HG03159 (cell line): Measurements from ENCODE around the gene C11orf65.

Experiments
- ATAC-seq: cut with Tn5 transposase; IDR thresholded peaks from one replicate; pipeline ENCODE4 v1.9.1; 2021; ENCODE audit warnings: mild to moderate bottlenecking, moderate library complexity; ENCODE audit not compliant: unreplicated experiment

The C11orf65 gene, protein sequence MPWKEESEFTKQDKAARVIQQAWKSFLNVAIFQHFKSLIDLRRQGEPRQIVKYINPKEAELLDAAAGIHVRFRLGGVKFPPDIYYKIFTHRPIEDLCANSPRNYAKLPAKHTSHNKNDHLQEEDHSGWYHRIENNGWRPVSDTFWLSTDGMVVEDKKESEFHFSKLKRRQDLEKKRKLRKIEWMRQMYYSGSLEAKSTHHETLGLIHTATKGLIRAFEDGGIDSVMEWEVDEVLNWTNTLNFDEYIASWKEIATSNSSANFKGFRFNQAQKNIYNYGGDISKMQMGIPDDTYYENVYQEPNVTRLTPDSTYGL

DNA sequence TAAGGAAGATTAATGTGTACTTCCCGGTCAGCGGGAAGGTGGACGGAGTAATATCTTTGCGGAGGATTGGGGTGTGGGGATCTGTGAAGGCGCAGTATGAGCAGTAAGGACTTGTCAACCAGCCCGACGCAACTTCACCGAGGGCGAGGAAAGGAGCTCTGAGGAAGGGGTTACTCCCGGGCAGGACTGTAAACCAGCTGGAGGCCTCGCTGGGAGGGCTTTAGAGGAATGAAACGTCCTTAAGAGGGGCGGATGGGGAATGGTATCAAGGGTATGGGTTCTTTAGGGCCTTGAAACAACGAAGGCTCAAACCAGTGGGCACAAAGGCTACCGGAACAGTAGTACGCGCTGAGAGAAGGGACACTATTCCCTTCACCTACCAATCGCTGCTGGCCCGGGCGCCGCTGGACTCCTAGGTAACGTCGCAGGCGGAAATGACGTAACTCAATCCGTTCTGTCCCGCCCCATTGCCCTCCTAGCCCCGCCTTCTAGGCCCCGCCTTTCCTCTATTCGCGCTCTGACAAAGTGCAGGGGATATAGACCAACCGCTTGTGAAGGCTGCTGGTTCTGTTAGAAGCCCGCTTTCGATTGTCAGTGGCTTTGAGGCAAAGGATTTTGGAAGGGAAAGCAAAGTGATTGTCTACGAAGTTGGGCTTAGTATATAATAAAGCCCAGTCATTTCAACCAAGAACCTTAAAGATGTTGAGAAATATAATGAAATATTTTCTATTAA, at the start of gene C11orf65:
Gene C11orf65 (minus strand): TSS at position 439 of the 733 bp plus-strand sequence. CDS start 5,970 bp downstream, outside the sequence.
- ATAC-seq, result peak; percentile 99

DNA sequence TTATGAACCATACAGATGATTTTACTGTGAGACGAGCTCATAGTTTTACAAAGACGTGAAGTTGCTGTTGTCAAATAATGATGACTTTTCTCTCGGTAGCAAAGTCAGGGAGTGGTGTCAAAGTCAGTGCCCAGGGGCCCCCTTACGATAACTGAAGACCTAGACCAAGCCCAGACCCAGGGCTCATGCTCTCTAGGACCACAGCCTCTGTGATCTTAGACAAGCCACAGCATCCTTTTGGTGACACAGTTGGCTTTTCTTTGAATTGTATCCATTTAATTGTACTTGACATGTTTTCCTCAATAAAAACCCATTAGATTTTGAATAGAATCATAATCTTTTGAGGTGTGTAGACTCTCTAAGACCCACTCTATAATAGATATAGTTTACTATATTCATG, 48.8 kb upstream of the C11orf65 start:
- no peak for ATAC-seq

DNA sequence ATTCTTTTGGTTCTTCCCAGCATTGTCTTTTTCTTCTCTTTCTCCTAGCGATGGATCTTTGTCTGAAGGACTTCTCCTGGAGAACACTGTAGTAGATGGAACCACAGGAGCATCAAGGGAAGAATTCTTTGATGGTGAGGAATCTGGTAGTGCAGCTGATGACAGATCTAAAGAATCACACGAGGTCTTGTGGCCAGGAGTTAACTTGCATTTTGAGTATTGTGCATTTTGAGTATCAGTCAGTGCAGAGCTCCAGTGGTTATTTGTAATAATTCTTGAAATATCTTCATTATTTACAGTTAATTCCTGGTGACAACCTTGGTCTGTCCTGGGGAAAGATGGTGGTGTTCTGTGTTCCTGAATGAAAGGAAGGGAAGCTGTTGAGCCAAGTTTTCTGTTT, 45.4 kb upstream of the C11orf65 start:
- no peak for ATAC-seq

DNA sequence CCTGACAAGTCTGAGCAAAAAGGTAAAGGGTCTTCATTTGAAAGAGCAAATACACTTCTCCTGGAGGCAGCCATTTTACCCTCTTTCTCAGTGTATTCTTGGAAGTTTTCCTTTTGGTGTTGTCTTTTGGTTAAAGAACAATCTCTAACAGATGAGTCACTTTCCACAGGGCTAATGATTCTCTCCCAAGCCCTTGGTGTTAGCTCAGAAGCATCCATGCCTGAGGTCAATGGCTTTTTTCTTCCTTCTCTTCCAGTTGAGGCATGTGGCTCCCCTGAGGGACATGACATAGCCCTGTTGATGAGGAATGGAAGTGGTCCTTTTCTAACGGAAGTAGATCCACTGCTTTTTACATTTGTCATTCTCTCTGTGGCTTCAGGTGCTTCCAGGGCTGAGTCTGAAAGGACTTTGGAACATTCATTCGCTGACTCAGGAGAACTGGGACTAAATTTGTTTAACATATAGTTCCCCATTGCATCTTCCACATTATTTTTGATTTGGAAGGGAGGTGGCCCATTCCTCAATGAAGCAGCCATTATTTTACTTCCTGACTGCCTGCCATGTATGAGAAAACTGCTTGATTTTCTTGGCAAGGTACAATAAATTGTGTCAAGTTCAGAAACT, 44.6 kb upstream of the C11orf65 start:
- ATAC-seq, result no peak

DNA sequence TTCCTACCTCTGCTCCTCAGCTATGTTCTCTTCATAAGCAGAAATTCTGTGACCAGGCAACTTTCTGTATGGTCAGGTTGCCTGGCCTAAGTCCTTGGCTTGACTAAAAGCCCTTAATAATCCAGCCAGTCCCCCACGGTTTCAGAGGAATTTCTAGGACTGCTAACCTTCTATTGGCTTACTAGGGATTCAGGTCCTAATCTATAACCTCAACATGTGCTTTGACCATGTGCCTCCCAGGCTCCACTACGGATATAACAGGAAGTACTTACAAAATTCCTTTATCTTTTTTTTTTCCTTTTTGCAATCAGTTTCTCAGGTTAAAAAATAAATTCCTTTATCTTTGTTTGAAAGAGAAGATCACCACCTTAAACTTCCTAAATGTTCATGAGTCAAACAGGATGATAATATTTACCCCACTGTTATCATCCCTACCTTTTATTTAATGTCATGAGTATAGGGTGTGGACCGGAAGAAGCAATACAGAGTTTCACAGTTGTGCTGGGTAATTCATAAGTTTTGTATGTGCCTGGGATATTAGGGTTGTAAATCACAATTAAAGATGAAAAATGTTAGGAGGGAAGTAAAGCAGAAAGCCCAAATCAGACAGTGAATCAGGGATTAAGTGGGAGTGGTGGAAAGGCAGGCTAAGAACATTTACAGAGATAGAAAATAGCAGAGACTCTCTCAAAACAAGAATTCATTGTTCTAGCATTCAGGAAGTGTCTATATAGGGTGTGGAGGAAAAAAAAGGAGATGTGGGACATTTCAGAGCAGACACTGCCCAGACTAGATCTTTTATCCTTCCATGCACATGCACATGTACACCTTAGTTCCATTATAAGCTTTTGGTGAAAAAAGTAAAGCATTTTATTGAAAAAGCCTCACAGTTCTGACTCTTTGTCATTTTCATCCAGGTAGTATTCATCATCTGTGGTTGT, 41.6 kb upstream of the C11orf65 start:
- ATAC-seq, result no peak

DNA sequence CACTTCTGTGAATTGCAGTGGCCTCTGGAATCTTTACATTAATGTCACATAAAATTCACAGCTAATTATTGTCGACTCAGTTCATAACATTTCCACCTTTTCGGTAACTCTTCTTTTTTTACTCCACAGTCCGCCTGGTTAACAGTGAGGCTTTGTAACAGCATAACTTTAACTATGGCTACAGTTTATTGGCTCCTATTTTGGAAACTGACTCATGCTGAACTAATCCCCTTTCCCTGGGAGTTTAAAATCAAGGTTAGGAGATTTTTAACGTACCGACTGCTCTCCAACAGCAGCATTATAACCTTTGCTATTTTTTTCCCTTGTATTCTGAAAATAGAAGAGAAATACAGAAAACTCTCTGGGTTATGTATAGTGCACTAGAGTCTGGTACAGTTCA, 34.1 kb upstream of the C11orf65 start:
- no peak for ATAC-seq

DNA sequence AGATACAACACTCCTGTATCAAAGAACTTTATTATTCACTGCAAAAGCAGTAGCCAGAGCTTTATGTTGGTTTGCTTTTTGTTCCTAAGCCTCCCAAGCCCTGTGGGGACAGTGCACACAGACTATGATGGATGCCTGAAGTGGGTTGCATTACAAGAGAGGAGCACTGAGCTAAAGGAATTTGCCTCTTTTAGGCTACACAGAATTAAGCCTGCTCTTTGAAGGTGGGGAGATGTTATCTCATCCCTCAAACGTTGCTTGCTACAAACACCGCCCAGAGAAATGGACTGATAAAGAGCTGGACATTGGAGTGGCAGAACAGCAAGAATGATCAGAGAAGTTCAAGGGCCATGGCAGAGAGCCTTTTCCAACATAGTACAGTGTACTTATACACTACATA, 33.4 kb upstream of the C11orf65 start:
- no peak for ATAC-seq

DNA sequence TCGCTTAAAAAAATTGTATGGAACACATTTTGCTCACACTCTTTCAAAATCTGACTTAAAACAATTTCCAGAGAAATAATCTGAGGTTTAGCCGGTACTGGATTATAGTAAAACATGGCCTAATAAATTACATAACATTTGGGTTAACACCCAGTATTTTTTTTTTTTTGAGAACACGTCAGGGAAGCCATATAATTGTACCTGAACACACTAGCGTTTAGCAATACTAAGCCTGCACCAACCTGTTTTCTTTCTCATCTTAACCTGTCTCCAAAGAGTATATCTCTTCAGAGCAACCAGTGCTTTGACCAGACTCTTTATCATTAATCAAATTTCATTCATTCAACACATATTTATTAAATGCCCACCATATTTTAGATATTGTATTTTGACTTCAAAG, 32.8 kb upstream of the C11orf65 start:
- no peak for ATAC-seq

DNA sequence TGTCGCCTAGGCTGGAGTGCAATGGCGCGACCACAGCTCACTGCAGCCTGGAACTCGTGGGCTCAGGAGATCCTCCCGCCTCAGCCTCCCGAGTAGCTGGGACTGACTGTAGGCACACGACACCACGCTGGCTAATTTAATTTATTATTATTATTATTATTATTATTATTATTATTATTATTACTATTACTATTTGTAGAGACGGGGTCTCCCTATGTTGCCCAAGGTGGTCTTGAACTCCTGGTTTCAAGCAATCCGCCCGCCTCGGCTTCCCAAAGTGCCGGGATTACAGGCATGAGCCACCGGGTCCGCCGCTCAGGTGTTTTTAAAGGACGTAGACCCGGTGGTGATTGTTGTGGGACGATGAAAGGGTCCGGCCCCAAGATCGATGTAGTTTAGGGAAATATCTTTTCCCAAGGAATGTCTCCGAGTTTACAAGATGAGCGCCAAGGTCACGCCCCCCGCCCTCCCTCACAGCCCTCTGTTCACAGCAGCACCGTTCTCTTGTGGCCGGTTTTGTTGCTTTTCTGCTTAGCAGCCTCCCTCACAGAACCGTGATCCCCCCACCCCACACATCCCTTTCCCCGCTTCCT, 31.6 kb upstream of the C11orf65 start:
- no peak for ATAC-seq

DNA sequence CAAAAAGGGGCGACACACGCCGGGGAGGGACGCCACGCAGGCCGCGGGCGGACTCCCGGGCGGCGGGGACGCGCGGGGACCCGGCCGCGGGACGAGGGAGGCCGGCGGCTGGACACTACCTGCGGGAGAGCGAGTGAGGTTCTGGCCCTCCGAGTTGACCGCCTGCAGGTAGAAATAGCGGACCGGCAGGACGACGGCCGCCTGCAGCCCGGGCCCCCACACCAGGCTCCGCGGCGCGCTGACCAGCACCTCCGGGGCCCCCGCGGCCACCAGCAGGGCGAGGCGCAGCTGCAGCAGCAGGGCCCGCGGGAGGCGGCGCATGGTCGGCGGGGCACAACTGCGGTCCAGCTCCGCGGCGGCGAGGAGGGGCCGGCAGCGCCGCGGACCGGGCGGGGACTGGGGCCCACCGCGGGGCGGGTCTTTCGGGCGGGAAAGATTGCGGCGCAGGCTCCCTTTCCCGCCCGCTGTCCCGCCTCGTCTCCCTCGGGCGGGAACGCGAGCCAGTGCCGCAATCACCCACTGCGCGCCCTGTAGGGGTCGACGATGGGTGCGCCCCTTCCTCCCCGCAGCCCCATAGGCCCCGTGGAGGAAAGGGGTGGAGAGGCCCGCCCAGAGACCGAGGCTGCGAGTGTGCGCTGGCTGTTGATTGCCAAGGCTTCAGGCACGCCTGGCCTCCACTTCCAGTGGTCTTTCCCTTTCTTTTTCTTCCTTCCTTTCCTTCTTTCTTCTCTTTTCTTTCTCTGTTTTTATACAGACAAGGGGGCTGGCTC, 30.9 kb upstream of the C11orf65 start, which contains the start of gene POGLUT3:
Gene POGLUT3 (minus strand): TSS at position 339 of the 770 bp plus-strand sequence. CDS start 18 bp downstream, at position 321.
- peak; percentile 59 for ATAC-seq

DNA sequence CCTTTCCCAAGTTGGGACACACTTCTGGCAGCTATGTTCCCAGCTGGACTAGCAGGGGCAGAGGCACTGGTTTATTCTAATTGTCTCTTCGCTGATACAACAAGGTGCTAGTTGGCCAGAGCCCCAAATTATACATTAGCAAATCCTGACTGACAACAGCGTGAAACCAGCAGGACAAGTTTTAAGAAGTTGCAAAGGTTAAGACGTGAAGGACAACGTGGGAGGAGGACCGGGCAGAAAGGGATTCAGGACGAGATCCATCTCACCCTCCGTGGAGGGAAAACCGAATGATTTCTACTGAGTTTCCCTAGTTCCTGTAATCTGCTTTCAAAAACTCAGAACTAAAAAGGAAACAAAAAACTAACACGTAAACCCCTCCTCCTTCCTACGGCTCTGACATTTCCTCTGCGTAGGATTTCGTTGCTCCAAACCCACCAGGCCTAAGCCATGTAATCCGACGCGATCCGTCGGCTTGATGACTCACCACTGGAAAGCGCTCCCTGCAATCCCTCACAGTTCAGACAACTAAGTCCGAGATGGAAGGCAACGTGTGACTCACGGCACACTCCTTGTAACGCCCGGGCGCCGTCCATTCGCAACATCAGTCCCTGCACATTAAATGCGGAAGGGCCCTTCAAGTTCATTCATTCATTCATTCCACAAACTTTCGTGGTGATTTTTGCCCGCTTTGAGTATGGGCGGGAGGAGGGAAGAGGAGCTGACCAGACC, 30.2 kb upstream of the C11orf65 start:
- ATAC-seq, result peak; percentile 51

DNA sequence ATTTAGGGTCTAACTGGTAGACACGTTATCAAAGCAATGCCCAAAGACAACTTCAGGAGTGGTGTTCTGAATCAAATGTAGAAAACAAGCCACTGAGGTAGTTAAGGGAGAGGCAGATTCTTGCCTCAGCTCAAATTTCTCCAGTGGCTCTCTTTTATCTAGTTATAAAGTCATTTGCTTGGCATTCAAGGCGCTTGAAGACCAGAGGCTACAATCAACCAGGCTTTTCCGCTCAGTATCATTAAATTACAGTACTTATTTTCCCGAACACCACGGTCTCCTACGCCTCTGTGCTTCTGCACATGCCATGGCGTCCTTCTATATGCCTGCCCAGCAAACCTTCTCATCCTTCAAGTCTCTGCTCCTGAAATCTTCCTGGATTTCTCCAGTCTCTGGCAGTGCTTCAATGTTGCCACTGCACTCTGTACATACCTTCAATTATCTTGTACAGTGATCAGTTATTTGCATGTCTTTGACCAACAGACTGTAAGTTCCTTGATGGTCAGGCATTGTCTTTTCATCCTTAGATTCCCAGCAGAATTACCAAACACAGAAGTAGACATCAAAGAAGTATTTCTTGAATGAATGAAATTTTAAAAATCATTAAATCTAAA, 29.4 kb upstream of the C11orf65 start:
- ATAC-seq, result no peak

DNA sequence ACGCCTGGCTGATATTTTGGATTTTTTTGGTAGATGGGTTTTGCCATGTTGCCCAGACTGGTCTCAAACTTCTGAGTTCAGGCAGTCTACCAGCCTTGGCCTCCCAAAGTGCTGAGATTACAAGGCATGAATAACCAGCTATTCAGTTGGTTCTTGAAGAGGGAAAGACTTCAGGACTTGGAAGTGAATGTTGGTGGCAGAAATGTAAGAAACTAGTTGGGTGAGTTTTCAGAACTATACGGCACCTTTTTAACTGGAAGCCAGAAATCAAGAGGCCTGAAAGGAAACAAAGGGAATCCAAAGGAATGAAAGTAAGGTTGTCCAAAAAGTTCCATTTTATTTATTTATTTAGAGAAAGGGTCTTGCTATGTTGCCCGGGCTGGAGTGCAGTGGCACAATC, 28.0 kb upstream of the C11orf65 start:
- ATAC-seq, result no peak

DNA sequence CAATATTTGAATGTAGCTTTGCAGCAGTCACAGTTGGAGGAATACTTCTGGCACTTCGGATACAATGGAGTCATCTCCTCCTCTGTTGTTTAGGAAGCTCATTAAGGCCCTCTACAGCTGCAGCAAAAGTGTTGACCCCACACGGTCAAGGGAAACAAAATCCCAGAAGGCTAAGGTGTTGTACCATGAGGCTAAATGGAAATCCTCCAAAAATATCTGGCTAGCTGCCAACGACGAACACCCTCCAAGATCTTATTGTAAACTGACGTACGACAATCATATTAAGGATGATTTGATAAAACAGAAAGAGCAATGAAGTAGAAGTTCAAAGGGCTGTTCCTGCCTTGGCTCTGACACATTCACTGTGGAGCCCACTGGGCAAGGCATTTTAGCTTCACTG, 26.9 kb upstream of the C11orf65 start:
- ATAC-seq, result no peak

DNA sequence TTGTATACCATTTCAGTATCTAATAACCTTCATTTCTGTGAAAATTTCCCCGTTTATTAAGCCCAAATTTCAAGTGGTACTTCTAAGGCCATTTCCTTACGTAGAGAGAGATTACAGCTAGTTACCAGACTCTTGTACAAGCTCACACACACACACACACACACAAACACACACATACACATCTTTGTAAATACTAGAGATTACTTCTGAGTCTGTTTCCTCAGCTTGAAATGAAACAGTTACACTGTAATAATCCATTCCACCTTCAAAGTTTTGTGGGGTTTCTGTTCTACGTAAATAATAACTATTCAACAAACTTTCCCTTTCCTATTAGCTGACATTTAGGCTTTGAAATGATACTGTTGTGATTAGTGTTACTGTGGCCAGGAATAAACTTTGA, 24.6 kb upstream of the C11orf65 start:
- no peak for ATAC-seq

DNA sequence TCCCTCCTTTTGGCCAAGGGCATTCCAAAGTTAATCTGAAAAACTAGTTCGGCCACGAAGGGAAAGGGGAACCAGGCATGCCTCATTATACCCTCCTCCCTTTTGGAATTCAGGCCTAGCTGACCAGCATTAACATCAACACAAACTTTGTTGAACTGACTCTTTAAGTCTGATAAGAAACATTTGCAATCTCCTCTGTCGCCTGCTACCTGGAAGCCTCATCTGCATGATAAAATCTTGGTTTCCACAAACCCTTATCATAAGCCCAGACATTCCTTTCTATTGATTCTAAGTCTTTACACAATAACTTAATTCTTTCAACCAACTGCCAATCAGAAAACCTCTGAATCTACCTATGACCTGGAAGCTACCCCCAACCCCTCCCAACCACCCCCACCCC, 19.5 kb upstream of the C11orf65 start:
- ATAC-seq, result no peak

DNA sequence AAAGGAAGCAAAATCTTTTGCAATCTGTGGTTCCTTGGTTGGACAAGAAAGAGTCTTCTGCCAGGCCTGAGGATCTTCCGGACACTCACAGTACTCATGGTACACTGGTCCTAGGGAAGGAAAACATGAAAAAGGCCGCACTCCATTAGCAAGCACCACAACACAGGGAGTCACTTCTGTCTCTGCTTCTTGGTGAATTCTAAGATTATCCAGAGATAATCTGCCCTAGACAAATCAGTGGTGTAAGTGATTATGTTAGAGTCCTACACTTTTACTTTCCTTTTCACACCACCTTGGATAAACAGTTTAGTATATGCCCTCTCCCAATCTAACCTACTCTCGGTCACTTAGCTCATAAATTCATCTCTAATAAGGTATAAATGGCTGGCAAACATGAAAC, 19.0 kb upstream of the C11orf65 start:
- no peak for ATAC-seq

DNA sequence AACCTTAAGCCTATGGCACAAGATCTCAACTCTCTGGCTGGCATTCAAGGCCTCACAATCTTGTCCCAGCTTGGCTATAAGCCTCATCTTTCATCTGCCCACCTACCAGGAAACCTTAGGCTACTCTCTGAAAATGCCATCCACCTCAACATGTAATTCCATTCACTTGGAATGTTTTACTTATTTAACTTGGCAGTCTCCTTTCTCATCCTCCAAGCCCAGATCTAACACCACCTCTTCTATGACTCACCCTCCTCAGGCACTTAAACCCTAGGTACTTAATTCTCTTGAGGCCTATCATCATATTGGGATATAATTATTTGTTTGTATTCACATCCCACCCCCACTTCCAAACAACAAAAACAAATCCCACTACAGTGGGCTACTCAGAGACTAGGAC, 15.8 kb upstream of the C11orf65 start:
- ATAC-seq, result no peak
